Stimulated activated CD8-positive, alpha-beta memory T cell treated with anti-CD3 and anti-CD28 coated beads, Interleukin-12 subunit alpha, Interleukin-12 subunit beta, amount 100 ng/mL, for 24 hours (primary cell): ENCODE results near the gene TK1.
"Not testable (repeated sequence)": the region's sequence is repeated elsewhere in the genome, so short reads cannot be mapped to it uniquely, and the experiment has no call there.

Experiments used
- DNase-seq: peaks from one replicate; pipeline ENCODE4 v3.0.0-alpha.2; 2020; ENCODE audit errors: extremely low read depth

Gene TK1

DNA sequence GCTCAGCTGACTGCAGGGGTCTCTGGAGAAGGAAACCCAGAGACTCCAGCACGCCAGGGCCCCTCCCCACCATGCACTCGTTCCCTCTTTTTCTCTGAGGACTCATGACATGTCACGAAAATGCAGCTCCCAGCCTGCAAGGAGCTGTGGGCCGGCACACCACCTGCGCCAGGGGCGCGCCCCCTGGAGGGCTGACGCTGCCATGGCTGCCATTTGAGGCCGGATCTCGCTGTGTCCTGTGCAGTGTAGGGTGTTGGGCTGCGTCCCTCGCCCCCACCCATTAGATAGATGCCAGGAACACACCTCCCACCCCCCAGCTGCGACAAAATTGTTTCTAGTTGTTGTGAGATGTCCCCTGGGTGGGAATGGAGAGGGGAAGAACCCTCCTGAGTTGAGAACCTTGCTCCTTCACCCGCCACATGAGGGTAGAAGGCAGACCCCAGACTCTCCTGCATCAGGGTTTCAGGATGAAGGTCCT is 10.3 kb downstream of the TK1 start:
- DNase-seq: peak; percentile 53

DNA sequence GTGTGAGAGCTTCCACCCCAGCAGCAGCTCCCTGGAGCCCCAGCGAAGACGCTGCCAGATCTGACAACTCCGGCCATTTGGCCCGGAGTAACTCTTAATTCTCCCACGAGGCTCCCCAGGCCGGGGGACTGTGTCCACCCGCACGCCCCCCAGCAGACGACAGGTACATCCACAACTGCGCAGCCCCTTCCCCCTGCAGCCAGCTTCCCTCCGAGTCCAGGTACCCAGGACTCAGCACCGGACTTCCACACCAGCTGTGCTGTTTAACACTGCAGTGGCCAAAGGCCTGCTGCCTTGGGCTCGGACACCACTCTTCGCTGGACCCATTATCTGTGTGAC is 11.2 kb downstream of the TK1 start:
- DNase-seq: no peak

DNA sequence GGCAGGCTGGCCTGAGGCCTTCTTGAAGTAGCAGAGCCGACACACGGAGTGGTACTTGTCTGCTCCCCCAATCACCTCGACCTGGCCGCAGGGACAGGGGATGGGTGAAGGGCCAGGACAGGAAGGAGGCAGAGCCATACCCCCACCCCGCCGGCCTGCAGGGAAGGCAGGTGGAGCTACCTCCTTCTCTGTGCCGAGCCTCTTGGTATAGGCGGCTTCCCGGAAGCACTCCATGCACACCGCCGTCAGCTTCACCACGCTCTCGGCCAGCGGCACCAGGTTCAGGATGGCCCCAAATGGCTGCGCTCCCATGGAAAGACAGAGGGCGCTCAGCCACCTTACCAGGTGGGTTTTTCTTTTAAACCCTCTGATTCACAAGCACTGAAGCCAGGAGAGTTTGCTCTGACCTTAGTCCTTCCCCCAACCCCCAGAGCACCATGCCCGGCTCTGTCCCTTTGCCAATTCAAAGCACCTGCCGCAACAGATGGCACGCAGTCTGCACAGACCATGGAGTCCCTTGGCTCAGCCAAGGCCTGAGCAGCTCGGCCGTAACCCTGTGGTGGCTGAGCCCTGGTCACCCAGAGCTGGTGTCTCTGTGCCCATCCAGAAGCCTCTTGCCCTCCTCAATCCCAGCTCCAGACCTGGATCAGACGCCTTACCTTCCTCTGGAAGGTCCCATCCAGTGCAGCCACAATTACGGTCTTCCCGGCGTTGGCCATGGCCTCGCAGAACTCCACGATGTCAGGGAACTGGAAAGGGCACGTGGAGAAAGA is 11.8 kb downstream of the TK1 start:
- DNase-seq: no peak

DNA sequence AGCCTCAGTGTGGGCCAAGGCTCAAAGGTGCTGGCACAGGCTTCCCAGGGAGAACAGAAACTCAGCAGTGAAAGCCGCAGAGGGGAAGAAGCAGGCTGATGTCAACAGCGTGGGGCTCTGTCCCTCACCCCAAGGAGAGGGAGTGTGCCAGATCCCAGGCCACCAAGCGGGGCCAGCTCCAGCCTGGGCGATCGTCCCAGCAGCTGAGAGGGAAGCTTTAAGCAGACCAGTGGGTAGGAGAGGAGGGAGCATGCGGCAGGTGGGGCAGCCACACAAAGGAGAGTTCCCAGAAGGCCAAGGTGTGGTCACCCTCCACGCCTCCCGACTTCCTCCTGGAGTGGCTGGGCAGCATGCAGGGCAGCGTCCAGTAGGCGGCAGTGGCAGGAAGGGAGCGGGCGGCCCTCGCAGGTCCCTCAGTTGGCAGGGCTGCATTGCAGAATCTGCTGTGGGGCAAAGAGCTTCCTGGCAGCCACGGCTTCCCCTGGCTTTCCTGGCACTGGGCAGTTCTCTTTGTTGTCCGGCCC is 12.4 kb downstream of the TK1 start:
- no peak for DNase-seq

DNA sequence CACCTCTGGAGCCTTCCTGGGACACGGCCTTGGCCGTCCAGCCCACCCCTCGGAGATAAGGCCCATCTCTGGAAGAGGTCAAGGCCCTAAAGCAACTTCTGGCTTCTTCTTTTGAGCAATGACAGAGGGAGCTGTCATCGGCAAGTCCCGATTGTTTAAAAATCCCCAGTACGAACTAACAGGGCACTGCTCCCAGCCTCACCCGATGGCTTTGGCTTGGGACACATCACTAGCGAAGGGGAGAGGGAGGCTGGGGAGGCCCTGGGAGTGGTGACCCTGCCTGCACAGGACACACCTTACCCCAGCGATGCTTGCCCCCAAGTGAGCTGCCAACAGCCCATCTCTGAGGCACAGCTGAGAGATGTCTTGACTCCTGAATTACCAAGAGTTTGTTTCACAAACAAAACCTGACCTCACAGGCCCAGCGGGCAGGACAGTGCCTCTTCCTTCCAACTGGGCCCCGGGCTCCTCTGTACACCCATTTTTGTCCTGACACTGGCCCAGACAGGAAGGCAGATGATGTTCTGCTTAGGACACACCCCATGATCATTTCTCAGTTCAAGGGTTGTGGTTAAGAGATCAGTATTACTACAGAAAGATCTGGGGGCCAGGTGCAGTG is 13.6 kb downstream of the TK1 start:
- DNase-seq: no peak

DNA sequence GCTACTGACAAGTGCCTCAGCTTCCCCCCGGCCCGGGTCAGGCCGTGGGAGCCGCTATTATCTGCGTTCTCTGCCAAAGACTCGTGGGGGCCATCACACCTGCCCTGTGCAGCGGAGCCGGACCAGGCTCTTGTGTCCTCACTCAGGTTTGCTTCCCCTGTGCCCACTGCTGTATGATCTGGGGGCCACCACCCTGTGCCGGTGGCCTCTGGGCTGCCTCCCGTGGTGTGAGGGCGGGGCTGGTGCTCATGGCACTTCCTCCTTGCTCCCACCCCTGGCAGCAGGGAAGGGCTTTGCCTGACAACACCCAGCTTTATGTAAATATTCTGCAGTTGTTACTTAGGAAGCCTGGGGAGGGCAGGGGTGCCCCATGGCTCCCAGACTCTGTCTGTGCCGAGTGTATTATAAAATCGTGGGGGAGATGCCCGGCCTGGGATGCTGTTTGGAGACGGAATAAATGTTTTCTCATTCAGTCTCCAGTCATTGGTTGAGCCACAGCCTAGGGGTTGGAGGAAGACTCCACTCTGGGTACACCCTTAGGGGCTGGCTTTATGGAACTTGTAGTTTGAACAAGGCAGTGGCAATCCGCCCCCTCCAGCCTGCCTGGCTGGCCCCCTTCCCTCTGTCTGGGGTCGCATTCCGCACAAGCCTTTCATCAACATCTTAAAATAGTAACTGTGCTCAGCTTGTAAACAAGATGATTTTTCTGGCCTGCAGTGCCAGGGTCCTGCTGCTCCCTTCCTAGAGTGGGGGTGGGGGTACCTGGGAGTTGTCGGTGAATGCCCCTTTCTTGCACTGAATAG is 14.4 kb downstream of the TK1 start:
- no peak for DNase-seq

DNA sequence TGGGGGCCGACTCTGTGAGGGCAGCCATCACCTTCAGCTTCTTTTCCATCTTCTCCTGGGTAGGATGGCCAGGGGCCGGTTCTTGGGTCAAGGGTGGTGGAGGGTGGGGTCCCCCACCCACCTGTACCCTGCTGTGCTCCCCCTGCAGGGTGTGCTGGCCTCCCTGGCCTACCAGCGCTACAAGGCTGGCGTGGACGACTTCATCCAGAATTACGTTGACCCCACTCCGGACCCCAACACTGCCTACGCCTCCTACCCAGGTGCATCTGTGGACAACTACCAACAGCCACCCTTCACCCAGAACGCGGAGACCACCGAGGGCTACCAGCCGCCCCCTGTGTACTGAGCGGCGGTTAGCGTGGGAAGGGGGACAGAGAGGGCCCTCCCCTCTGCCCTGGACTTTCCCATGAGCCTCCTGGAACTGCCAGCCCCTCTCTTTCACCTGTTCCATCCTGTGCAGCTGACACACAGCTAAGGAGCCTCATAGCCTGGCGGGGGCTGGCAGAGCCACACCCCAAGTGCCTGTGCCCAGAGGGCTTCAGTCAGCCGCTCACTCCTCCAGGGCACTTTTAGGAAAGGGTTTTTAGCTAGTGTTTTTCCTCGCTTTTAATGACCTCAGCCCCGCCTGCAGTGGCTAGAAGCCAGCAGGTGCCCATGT is 15.1 kb downstream of the TK1 start:
- not testable (repeated sequence) for DNase-seq

DNA sequence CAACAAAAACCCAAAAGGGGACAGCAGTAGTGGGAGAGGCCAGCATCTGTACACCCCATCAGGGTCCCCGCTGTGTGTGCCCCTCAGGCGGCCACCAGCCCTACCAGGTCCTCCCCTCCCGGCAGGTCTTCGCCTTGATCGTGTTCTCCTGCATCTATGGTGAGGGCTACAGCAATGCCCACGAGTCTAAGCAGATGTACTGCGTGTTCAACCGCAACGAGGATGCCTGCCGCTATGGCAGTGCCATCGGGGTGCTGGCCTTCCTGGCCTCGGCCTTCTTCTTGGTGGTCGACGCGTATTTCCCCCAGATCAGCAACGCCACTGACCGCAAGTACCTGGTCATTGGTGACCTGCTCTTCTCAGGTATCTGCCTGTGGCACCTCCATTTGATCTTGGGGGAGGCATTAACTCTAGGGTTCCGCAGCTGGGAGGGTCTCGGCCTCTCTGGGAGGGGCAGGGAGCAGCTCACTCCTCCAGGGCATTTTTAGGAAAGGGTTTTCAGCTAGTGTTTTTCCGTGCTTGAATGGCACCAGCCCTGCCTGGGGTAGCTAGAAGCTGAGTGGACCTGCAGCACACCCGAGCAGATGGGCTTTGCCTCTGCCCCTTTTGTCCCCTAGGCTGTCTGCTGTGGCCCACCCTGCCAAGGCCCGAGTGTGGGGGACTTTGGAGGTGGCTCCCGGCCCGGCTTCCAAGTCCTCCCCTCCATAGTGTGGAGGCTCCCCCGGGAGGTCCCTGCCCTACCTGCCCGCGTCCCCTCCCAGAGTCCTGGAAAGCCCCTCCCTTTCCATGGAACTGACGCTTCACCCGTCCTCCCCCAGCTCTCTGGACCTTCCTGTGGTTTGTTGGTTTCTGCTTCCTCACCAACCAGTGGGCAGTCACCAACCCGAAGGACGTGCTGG is 15.9 kb downstream of the TK1 start:
- no peak for DNase-seq

DNA sequence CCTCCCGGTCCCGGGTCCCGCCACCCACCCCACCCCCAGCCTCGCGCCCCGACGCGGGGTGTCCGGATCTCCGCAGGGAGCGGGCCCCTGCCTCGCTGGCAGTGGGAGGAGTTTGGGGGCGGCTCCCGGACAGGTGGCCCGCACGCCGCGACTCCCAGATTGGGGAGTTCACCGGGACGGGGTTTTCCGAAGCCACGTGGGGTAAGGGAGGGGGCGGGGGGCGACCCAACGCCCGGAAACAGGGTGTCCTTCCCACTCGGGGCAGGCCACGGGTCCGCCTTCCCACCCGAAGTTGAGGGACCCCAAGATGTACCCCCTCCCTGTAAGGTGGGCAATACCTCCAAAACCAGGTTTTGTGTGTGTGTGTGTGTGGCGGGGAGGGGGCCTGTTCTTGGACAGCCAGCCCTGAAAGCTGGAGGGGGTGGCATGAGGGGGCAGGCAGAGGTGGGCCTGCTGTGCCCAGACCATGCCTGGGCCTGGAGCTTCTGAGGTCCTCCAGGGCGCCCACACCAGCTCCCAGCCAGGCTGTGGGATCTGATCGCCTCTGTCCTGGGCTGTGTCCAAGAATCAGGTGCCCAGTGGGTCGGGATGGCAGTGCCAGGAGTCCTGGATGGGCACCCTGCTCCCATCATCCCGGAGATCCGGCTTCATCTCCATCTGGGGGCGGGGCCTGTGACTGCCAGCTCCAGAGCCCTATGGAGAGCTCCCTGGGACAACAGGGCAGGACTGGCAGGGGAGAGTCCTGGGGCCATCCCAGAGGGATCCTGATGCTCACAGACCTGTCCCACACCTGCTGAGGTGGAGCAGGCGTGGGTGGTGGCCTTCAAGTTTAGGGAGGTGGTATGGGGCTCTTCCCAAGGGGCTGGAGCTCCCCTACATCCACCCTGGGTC is 17.7 kb downstream of the TK1 start:
- peak; percentile 43 for DNase-seq

DNA sequence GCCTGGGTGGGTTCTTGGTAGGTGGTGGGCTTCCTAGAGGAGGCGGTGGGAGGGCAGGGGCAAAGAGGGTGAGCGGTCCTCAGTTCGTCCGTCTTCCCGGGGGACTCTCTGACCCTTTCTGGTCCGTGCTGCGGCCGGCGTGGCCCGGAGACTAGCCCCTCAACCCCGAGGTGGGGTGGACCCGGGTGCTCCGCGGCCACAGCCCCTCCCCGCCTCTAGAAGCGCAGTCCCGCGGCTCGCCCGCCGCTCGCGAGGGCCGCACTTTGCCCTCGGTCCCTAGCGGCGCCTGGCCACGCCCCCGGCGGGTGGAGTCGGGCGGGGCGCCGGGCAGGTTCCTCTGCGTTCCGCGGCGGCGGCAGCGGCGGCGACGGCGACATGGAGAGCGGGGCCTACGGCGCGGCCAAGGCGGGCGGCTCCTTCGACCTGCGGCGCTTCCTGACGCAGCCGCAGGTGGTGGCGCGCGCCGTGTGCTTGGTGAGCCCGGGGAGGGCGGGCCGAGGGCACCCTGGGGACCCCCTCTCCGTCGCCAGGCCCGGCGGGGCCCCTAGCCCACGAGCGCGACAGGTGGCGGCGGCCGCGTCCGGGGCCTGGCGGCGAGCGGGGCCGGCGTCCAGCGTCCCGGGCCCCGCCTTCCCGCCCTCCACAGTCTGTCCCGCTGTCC is 18.5 kb downstream of the TK1 start, which contains the start of gene SYNGR2:
Gene SYNGR2 (plus strand): TSS at position 340 of the 661 bp plus-strand sequence. CDS start 36 bp downstream, at position 376.
- DNase-seq: peak; percentile 74

DNA sequence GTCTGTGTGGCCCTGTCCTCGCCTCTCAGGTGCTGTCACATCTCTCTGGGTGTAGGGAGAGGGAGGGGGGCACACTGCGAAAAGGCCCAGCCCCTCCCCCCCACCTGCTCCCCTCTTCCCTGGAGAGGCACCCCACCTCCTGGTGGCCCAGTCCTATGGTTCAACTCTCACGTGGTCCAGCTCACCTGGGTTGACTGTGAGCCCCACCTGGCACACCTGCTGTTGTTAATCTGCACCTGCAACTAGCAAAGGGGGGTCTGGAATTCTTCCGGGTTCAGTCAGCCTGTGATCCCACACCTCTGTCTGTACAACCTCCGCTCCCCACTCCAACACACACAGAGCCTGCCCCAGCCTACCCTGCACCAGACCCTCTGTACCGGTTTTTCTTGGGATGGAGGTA is 20.4 kb downstream of the TK1 start:
- DNase-seq: no peak

DNA sequence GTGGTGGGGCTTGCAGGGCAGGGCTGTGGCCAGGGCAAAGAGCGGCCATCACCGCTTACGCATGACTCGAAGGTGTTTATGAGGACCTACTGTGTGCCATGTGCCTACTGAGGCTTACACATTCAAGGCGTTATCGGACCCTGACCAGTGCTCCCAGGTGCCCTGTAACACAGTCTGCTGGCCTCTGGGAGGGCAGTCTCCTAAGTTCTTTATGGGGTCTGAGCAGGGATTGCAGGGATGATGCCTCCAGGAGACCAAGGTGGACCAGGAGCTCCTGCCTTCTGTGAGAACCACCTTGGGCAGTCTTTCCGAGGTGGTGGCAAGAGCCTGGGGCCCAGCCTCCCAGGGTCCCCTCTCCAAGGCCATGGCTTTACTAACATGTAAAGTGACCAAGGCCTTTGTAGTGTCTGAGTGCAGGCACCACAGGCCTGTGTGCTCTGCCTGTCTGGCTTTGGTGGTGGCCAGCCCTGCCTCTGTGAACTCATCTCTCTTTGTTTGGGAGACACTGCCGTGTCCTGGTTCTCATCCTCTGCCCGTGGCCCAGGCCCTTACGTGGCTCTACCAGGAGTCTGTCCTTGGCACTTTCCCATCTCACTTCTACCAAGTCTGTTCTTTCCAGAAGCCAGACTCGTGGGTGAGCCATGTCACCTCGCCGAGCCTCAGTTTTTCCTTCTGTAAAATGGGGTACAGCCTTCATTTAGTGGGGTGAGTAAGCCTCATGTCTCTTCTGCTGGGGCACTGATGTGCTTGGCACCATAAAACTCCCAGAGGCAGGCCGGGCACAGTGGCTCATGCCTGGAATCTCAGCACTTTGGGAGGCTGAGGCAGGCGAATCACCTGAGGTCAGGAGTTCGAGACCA is 21.9 kb downstream of the TK1 start:
- DNase-seq: no peak

DNA sequence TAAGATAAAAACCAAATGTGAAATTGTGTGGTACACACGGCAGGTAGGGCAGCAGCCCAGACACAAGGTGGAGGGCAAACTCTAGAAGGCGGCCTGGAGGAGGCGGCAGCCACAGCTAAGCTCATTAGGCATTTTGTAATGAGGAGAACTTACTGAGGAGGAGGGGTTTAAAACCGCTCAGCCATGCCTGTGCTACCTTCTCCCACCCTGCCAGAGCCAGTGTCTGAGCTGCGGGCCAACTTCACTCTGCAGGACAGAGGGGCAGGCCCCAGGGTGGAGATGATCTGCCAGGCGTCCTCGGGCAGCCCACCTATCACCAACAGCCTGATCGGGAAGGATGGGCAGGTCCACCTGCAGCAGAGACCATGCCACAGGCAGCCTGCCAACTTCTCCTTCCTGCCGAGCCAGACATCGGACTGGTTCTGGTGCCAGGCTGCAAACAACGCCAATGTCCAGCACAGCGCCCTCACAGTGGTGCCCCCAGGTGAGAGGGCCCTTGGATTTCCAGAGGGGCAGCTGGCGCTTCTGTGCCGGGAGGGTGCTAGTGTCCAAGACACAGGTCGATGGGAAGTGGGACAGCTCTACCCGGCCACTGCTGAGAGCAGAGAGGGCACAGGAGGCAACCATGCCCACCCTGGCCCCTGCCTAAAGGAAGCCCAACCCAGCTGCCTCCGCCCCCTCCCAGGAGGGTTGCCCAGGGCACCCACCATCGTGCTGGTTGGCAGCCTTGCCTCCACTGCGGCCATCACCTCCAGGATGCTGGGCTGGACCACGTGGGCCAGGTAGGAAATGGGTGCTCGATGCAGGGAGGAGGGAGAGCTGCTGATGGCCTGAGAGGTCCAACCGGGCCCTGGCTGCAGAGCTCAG is 22.7 kb downstream of the TK1 start:
- no peak for DNase-seq

DNA sequence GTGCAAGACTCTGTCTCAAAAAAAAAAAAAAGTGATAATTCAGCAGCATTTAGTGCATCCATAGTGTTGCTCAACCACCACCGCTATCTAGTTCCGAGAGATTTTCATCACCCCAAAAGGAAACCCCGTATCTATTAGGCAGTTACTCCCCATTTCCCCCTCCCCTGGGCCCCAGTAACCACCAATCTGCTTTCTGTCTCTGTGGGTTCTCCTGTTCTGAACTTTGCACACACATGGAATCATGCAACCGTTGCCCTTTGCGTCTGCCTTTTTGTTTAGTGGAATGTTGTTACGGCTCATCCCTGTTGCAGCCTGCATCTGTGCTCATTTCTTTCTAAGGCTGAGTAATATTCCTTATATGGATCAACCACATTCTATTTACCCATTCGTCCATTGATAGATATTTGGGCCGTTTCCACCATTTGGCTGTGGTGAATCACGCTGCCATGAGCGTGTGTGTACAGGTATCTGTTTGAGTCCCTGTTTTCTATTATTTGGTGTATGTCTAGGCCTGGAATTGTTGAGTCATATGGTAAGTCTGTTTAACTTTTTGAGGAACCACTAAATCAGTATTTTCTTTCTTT is 27.2 kb downstream of the TK1 start:
- DNase-seq: no peak

DNA sequence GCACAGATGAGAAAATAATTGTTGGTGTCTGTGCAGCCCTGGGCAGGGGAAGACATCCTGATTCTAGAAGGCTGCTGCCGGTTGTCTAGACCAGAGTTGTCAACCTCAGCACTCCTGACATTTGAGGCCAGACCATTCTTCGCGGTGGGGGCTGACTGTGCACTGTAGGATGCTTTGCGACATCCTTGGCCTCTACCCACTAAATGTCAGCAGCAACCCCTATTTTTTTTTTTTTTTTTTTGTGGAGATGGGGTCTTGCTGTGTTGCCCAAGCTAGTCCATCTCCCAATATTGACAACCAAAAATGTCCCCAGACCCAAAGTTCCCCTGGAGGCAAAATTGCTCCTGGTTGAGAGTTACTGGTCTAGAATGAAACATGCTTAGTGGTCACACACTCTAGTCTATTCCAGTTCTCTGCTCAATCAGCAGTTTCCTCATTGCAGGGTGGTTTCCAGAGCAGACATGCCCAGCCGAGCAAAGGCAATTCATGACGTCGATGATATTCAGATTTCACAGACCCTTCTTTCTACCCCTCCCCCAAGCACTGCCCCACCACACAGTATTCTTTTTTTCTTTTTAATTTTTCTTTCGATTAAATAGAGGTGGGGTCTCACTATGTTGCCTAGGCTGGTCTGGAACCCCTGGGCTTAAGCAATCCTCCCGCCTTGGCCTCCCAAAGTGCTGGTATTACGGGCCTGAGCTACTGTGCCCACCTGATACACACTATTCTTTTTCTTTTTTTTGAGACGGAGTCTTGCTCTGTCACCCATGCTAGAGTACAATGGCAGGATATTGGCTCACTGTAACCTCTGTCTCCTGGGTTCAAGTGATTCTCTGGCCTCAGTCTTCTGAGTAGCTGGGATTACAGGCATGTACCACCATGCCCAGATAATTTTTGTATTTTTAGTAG is 31.7 kb downstream of the TK1 start:
- no peak for DNase-seq

DNA sequence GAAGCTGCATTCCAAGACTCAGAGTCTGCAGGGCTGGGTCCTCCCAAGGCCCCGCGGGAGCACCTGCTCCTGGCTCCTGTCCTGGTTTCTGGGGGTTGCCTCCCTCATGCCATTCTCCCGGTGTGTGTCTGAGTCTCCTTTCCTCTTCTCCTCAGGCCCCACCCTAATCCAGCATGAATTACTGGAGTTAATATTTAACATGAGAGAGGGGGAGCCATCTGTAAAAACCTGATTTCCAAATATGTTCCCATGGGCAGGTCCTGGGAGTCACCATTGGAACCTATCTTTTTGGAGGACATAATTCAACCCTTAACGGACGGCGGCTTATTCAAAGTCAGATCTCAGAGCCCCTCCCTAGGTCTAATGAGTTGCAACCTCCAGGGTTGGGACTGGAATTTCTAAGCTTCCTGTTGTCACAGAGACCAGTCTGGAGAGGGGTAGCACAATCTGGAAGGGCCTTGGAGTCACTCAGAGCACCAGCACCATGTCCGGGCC is 35.3 kb downstream of the TK1 start:
- DNase-seq: no peak
